PC-9 (cell line): ENCODE results near the gene PNCK.

Source experiments
- CTCF ChIP-seq: fragments of 200-600 bp; sonication (generic); conservative IDR thresholded peaks from 2 replicates; pipeline ENCODE4 v1.6.1; 2017; ENCODE audit warnings: mixed run types, antibody characterized with exemption, mild to moderate bottlenecking, moderate library complexity
- EZH2 ChIP-seq: fragments of 200-600 bp; sonication (generic); IDR thresholded peaks from 2 replicates; pipeline ENCODE4 v1.8.0; 2017; ENCODE audit warnings: antibody characterized with exemption, low read depth

GRCh38 chrX:153647461-153648357 is 25.9 kb downstream of the PNCK start:
- TF ChIP-seq CTCF (no peak), EZH2 (no peak)
